K562 (cell line): ENCODE data around the gene MGRN1. TPM values are rescaled to one million over a fixed set of nuclear protein-coding genes. Genes with fewer than 3 reads are reported as not detected.

ENCODE experiments used
- ATF4 ChIP-seq: fragments of 450-650 bp; formaldehyde crosslinking; IDR thresholded peaks from 2 replicates; pipeline ENCODE4 v1.4.0; 2022; ENCODE audit warnings: mild to moderate bottlenecking, moderate library complexity
- HDAC3 ChIP-seq: fragments of 450-650 bp; IDR thresholded peaks from 2 replicates; pipeline ENCODE4 v1.6.1; 2018; ENCODE audit warnings: borderline replicate concordance, mild to moderate bottlenecking, moderate library complexity; ENCODE audit not compliant: partially characterized antibody
- MTA3 ChIP-seq: fragments of 450-650 bp; formaldehyde crosslinking; IDR thresholded peaks from 2 replicates; pipeline ENCODE4 v1.6.1; 2017; ENCODE audit warnings: mild to moderate bottlenecking, borderline replicate concordance
- NELFE ChIP-seq: IDR thresholded peaks from 2 replicates; pipeline ENCODE4 v1.6.1; 2011; ENCODE audit warnings: mild to moderate bottlenecking; ENCODE audit not compliant: insufficient read depth, insufficient read length
- NR1H2 ChIP-seq: sonication (generic); formaldehyde crosslinking; IDR thresholded peaks from 2 replicates; pipeline ENCODE4 v1.4.0; 2020; ENCODE audit warnings: mild to moderate bottlenecking, missing genetic modification reagents
- PHF20 ChIP-seq: fragments of 450-650 bp; IDR thresholded peaks from 2 replicates; pipeline ENCODE4 v1.6.1; 2018; ENCODE audit not compliant: partially characterized antibody
- SIN3B ChIP-seq: fragments of 450-650 bp; IDR thresholded peaks from 2 replicates; pipeline ENCODE4 v1.6.1; 2017; ENCODE audit warnings: low read depth, mild to moderate bottlenecking, moderate library complexity
- SRSF7 ChIP-seq: fragments of 200-400 bp; formaldehyde crosslinking; optimal IDR thresholded peaks from 2 replicates; pipeline ENCODE3; 2017; ENCODE audit warnings: mild to moderate bottlenecking, low read depth, low read length
- TEAD2 ChIP-seq: fragments of 450-650 bp; IDR thresholded peaks from 2 replicates; pipeline ENCODE4 v1.6.1; 2016; ENCODE audit warnings: missing genetic modification characterization, control low read depth, missing compliant biosample characterization
- THRB ChIP-seq: fragments of 450-650 bp; formaldehyde crosslinking; conservative IDR thresholded peaks from 2 replicates; pipeline ENCODE4 v1.4.0; 2022; ENCODE audit warnings: mild to moderate bottlenecking, missing genetic modification characterization
- TSC22D4 ChIP-seq: fragments of 450-650 bp; IDR thresholded peaks from 2 replicates; pipeline ENCODE4 v1.6.1; 2016; ENCODE audit warnings: missing genetic modification characterization, missing biosample characterization, control low read depth
- XRCC5 ChIP-seq: fragments of 200-400 bp; formaldehyde crosslinking; IDR thresholded peaks from 2 replicates; pipeline ENCODE4 v1.6.1; 2017; ENCODE audit warnings: low read depth, mild to moderate bottlenecking, low read length
- ZNF121 ChIP-seq: sonication (generic); formaldehyde crosslinking; conservative IDR thresholded peaks from 2 replicates; pipeline ENCODE4 v1.8.0; 2022; ENCODE audit warnings: missing genetic modification reagents
- ZNF165 ChIP-seq: fragments of 250-450 bp; sonication (Bioruptor Pico); IDR thresholded peaks from 2 replicates; pipeline ENCODE4 v1.4.0; 2020; ENCODE audit warnings: borderline replicate concordance
- ZNF324 ChIP-seq: fragments of 250-450 bp; sonication (Bioruptor Pico); IDR thresholded peaks from 2 replicates; pipeline ENCODE4 v1.4.0; 2020; ENCODE audit warnings: mild to moderate bottlenecking
- ZNF609 ChIP-seq: sonication (generic); formaldehyde crosslinking; IDR thresholded peaks from 2 replicates; pipeline ENCODE4 v1.8.1; 2023; ENCODE audit warnings: missing genetic modification reagents, mild to moderate bottlenecking, borderline replicate concordance
- ZNF668 ChIP-seq: fragments of 250-450 bp; sonication (Bioruptor Pico); IDR thresholded peaks from 2 replicates; pipeline ENCODE4 v1.8.0; 2022; ENCODE audit warnings: mild to moderate bottlenecking, inconsistent platforms
- polyA plus RNA-seq, 8 experiments: library from polyadenylated mRNA; depleted of rRNA in 4 of 8; stranded (reverse) in 5 of 8; unstranded in 3 of 8; fragments of >200 nt; fragmentation: Nextera tagmentation in 2 of 8; fragmentation: Illumina TruSeq in 1 of 8; extraction: Ambion mirVana in 2 of 8; extraction: Trizol in 1 of 8; gene quantifications; 2 replicates each; pipeline versions ENCODE4 v1.2.1 to v1.2.3, GENCODE V29; 2011 to 2014; ENCODE audit warnings: inconsistent platforms in 1 of 8, missing spikeins in 1 of 8
- total RNA-seq, 7 experiments: library from RNA; depleted of rRNA in 6 of 7; stranded (reverse); fragments of >200 nt in 6 of 7; fragmentation: Illumina TruSeq in 2 of 7; extraction: Trizol in 2 of 7; gene quantifications; 2 replicates each; pipeline versions ENCODE4 v1.2.1 to v1.2.3, GENCODE V29; 2011 to 2021; ENCODE audit warnings: low replicate concordance in 1 of 7
- TF ChIP-seq, protein P1 (sequence below): fragments of 150-350 bp; conservative IDR thresholded peaks from 2 replicates; pipeline ENCODE4 v1.6.1; 2014; ENCODE audit warnings: low read length

MGRN1 gene
- total and polyA plus RNA-seq, 9 of the 15 experiments (the other 6 are each of a cell fraction or from before 2014, with no cell fraction given), result 0.15 to 37.9 (median 6.0) TPM

DNA sequence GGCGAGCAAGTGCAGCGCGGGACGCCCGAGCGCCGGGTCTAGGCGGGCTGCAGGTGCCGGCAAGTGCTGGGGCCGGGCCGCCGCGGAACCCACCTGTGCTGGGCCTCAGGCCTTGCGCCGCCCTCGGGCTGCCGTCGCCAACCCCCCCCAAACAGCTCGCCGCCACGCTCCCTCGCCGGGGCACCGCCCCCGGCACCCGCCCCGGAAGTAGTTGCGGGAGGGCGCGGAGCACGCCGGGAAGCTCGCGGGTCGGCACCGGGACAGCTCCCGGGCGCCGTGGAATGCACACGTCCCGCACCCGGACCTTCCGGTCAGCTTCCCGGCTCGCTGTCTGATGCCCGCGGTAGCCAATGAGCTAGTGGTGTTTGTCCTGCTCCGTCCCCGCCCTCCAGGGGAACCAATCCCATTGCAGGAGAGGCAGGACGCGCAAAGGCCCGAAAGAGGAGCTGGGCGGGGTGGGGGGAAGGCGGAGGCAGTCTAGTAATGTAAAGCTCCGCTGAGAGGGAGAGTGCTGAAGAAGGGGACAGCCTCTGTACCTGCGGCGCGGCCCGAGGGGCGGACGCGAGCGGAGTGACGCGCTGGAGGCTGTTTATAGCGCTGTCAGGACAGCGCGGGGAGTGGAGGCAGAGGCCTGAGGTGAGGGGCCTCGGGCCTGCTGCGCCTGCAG, 109.6 kb downstream of the MGRN1 start, which contains the start of the genes ANKS3 and DNAAF8 (continued):
- peak; percentile 79 for TF ChIP-seq SIN3B
- TF ChIP-seq TSC22D4 (tag), result no peak
- TF ChIP-seq, protein P1, sequence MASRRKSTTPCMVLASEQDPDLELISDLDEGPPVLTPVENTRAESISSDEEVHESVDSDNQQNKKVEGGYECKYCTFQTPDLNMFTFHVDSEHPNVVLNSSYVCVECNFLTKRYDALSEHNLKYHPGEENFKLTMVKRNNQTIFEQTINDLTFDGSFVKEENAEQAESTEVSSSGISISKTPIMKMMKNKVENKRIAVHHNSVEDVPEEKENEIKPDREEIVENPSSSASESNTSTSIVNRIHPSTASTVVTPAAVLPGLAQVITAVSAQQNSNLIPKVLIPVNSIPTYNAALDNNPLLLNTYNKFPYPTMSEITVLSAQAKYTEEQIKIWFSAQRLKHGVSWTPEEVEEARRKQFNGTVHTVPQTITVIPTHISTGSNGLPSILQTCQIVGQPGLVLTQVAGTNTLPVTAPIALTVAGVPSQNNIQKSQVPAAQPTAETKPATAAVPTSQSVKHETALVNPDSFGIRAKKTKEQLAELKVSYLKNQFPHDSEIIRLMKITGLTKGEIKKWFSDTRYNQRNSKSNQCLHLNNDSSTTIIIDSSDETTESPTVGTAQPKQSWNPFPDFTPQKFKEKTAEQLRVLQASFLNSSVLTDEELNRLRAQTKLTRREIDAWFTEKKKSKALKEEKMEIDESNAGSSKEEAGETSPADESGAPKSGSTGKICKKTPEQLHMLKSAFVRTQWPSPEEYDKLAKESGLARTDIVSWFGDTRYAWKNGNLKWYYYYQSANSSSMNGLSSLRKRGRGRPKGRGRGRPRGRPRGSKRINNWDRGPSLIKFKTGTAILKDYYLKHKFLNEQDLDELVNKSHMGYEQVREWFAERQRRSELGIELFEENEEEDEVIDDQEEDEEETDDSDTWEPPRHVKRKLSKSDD, result no peak
- TF ChIP-seq ZNF121 (CRISPR knock-in tag), result no peak
- no peak for TF ChIP-seq ZNF668
- no peak for TF ChIP-seq XRCC5
- TF ChIP-seq MTA3, result no peak; the same call in 1 of the 2 replicates
- TF ChIP-seq ZNF165, result no peak
- TF ChIP-seq ZNF324 (CRISPR knock-in tag), result no peak
- no peak for TF ChIP-seq NR1H2 (CRISPR knock-in tag)
- TF ChIP-seq ATF4, result no peak
- TF ChIP-seq NELFE, result no peak
- no peak for TF ChIP-seq ZNF609 (CRISPR knock-in tag)
- TF ChIP-seq SRSF7, result no peak
- peak; percentile 20; the same call in 1 of the 2 replicates for TF ChIP-seq TEAD2 (tag)
- TF ChIP-seq HDAC3, result no peak
- TF ChIP-seq THRB (CRISPR knock-in tag), result no peak
- TF ChIP-seq PHF20, result peak; percentile 63
